ENCODE measurements around the gene FGFR3. TPM values are rescaled to one million over a fixed set of nuclear protein-coding genes. Genes with fewer than 3 reads are reported as not detected.

The FGFR3 gene
- total and polyA plus RNA-seq, 9 of the 15 experiments (the other 6 are each of a cell fraction or from before 2014, with no cell fraction given): 1.2 to 60.4 (median 12.7) TPM

- TF ChIP-seq CXXC5 (CRISPR knock-in tag; IDR thresholded peaks at IDR 0.05) (no peak), CBX8 (IDR thresholded peaks at IDR 0.05; ENCODE audit: borderline replicate concordance, extremely low read depth, low read depth, low read length, poor library complexity, severe bottlenecking) (no peak), IRF9 (tag; IDR thresholded peaks at IDR 0.05) (no peak), POLR2AphosphoS2 (IDR thresholded peaks at IDR 0.05; ENCODE audit: low read length) (no peak), ZNF239 (CRISPR knock-in tag; IDR thresholded peaks at IDR 0.05) (no peak), GTF2F1 (IDR thresholded peaks at IDR 0.05; ENCODE audit: low read depth, low read length) (no peak), KAT7 (CRISPR knock-in tag; IDR thresholded peaks at IDR 0.05; ENCODE audit: borderline replicate concordance) (no peak), ZBTB7A (IDR thresholded peaks at IDR 0.05; ENCODE audit: borderline replicate concordance, control insufficient read depth, low read depth, low read length) (peak; percentile 48; the same call in 1 of the 2 replicates), MECOM (CRISPR knock-in tag; IDR thresholded peaks at IDR 0.05) (no peak), ZNF384 (IDR thresholded peaks at IDR 0.05; ENCODE audit: low read depth, low read length) (no peak), FOXP4 (CRISPR knock-in tag; IDR thresholded peaks at IDR 0.05; ENCODE audit: borderline replicate concordance) (0 out of 2 replicates have a peak, but pooled peaks have one; percentile 25), ZSCAN29 (IDR thresholded peaks at IDR 0.05) (no peak), EGR1 (conservative IDR thresholded peaks at IDR 0.05) (peak; percentile 65), NONO (IDR thresholded peaks at IDR 0.05; ENCODE audit: low read depth in 2 of 2, low read length in 1 of 2) (no peak), TBL1XR1 (IDR thresholded peaks at IDR 0.05; ENCODE audit: low read length in 2 of 2) (no peak), MLX (CRISPR knock-in tag; conservative IDR thresholded peaks at IDR 0.05) (no peak), ZBTB1 (CRISPR knock-in tag; IDR thresholded peaks at IDR 0.05; ENCODE audit: borderline replicate concordance, low read depth) (no peak), ZNF436 (CRISPR knock-in tag; IDR thresholded peaks at IDR 0.05) (no peak), GABPB2 (CRISPR knock-in tag; conservative IDR thresholded peaks at IDR 0.05) (no peak), ZFP1 (CRISPR knock-in tag; IDR thresholded peaks at IDR 0.05) (no peak), KDM2B (CRISPR knock-in tag; IDR thresholded peaks at IDR 0.05) (no peak), ID3 (CRISPR knock-in tag; IDR thresholded peaks at IDR 0.05) (no peak), ID3 (tag; IDR thresholded peaks at IDR 0.05) (no peak), SIN3A (IDR thresholded peaks at IDR 0.05; ENCODE audit: borderline replicate concordance in 2 of 2, control insufficient read depth in 1 of 2, low read depth in 2 of 2, low read length in 2 of 2) (peak in 1 of 2 experiments; percentile 37; a peak in 1 of 4 replicates), GATAD2B (IDR thresholded peaks at IDR 0.05; ENCODE audit: borderline replicate concordance) (no peak), CBX2 (IDR thresholded peaks at IDR 0.05; ENCODE audit: insufficient read depth, low read length, poor library complexity, severe bottlenecking) (no peak), ZNF212 (CRISPR knock-in tag; IDR thresholded peaks at IDR 0.05) (no peak)
Measured at GRCh38 chr4:1751919-1752283, 41.2 kb upstream of the FGFR3 start (continued).
